Stimulated activated naive CD8-positive, alpha-beta T cell treated with anti-CD3 and anti-CD28 coated beads, Interleukin-15, amount 100 ng/mL, for 72 hours (primary cell): ENCODE measurements around the gene ALDH1A3.
A peak's percentile ranks its signal among the peaks of the same experiment; 100 is the strongest.

Experiments
- ATAC-seq: fragments of 150-1000 bp; cut with Tn5 transposase; 2 replicates; pipeline ENCODE4 v1.10.0; 2021; ENCODE audit warnings: mild to moderate bottlenecking, moderate library complexity
- DNase-seq, 2 donors: peaks; one replicate each; pipeline ENCODE4 v3.0.0; 2021 to 2022
- H3K27ac Mint-ChIP-seq, 2 donors: one replicate each; pipeline ENCODE4 v1.8.0; 2022; ENCODE audit warnings: mild to moderate bottlenecking in 2 of 2, mixed read lengths in 2 of 2, moderate library complexity in 2 of 2
- H3K27me3 Mint-ChIP-seq: one replicate; pipeline ENCODE4 v1.8.0; 2022; ENCODE audit warnings: mixed read lengths
- H3K4me1 Mint-ChIP-seq: one replicate; pipeline ENCODE4 v1.8.0; 2022; ENCODE audit warnings: mild to moderate bottlenecking, mixed read lengths
- H3K4me3 Mint-ChIP-seq, 2 donors: one replicate each; pipeline ENCODE4 v1.8.0; 2022; ENCODE audit warnings: mild to moderate bottlenecking in 2 of 2, mixed read lengths in 2 of 2, moderate library complexity in 1 of 2
- H3K9me3 Mint-ChIP-seq, 2 donors: one replicate each; pipeline ENCODE4 v1.8.0; 2022; ENCODE audit warnings: mixed read lengths in 2 of 2

The ALDH1A3 gene

DNA sequence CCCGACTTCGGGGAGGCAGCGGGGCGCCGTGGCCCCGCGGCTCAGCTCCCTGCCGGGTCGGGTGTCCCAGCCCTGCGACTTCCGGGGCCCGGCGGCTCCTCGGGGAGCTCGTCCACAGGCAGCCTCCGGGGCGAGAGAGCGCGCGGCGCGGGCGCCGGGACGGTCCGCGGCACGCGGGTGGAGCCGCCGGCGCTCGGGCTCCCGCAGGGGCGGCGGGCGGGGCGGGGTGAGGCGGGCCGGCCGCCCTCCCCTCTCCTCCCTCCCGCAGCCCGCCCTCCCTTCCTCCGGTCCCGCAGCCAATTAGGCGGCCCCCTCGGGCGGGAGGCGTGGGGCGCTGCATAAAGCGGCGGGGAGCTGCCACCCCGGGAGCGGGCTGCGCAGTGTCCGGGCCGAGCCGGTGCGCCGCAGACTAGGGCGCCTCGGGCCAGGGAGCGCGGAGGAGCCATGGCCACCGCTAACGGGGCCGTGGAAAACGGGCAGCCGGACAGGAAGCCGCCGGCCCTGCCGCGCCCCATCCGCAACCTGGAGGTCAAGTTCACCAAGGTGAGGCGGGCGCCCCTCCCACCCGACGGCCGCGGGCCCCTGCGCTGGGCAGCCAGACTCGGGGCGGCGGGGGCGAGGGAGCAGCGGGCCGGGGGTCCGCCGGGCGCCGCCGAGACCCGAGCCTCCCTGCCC, at the start of gene ALDH1A3:
Gene ALDH1A3, plus strand, starts transcription at position 368 of the 675 bp plus-strand sequence. Its CDS starts 77 bp downstream, at position 445.
- Mint-ChIP-seq H3K4me1 (peaks cover 8% of the 10 kb centered on the region), H3K9me3 (no peaks in the 10 kb centered on the region), H3K27me3 (peaks cover 84% of the 10 kb centered on the region), H3K27ac (no peak within 1 kb of the TSS), H3K4me3 (peak within 1 kb of the TSS; percentile 61 to 66)
- peak; percentile 20 to 23 for DNase-seq
- peak; percentile 62 for ATAC-seq

- Mint-ChIP-seq H3K27me3 (peaks cover 67% of the 10 kb centered on the region), H3K9me3 (no peaks in the 10 kb centered on the region), H3K4me1 (no peaks in the 10 kb centered on the region), H3K27ac (no peak overlapping the region), H3K4me3 (no peak overlapping the region)
- ATAC-seq: no peak
- DNase-seq: no peak
Observed at GRCh38 chr15:100831467-100831866, 48.2 kb upstream of the ALDH1A3 start.

DNA sequence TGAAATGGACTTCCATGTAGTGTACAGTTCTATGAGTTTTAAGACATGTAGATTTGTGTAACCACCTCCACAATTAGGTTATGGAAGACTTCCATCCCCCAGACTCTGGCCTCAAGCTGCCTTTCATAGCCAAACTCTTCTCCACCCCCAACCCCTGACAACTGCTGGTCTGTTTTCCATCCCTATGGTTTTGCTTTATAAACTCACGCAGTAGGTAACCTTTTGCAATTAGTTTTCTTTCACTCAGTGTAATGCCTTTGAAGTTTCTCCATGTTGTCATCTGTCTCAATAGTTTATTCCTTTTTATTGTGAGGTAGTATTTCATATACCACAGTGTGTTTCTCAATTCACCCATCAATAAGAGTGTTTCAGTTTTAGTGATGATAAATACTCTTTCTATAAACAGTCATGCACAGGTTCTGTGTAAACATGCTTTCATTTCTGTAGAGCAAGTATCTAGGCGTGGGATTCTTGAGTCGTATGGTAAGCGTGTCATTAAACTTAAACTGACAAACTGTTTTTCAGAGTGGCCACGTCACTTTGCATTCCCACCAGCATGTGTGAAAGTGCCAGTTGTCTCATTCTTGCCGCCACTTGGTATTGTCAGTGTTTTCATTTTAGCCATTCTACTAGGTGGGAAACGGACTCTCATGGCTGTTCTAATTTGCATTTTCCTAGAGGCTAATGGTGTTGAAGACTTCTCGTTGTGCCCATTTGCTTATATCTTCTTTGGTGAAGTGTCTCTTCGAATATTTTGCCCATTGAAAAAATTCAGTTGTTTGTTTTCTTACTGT, 47.3 kb upstream of the ALDH1A3 start:
- ATAC-seq: peak; percentile 52
- no peaks in the 10 kb centered on the region for H3K9me3 Mint-ChIP-seq

DNA sequence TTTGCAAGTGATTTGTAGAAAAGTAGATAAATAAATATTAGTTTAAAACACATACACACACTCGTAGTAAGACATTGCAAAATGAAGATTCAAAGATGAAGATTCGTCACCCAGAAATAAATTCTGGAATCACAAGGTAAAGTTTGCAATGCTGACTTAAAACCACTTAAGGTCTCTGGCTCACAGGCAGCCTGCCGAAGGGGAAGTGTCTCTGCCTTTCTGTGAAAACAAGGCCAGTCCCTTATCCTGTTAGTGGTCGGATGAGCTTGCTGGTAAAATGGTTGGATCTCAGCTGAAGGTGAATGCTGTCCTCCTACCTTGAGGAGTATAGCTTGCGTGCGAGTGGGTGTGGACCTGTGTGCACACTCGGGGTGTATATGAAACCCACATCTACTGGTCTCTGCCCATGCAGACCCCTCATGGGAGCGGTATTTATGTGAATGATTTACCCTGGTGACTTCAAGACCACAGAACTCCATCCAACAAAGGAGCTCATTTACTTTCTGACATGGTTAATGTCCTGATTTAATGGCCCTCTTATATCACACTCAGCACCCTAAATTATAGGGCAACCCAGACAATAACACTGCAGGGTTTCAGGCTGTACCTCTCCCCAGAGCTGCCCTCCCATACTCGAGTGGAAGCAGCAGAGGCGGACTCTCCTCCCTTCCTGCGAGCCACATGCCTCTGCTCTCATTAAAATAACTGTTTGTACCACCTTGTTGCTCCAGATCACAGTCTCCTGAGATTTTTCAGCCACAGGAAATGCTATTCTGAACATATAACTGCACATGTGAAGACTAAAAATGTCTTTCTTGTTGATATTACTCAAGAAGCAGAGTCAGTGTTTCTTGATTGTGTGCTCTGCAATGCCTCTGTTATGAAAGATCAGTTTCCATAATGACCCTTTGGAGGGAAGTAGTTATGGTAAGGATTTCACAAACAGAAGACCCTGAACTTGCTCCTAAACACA, 45.9 kb upstream of the ALDH1A3 start:
- Mint-ChIP-seq H3K4me3 (no peak overlapping the region), H3K9me3 (no peaks in the 10 kb centered on the region), H3K27me3 (peaks cover 54% of the 10 kb centered on the region), H3K27ac (no peak overlapping the region), H3K4me1 (no peaks in the 10 kb centered on the region)
- no peak for DNase-seq
- ATAC-seq: no peak

More for the DNA sequence above, 47.3 kb upstream of the ALDH1A3 start:
- H3K4me3 Mint-ChIP-seq: no peak overlapping the region
- H3K27me3 Mint-ChIP-seq: peaks cover 68% of the 10 kb centered on the region
- DNase-seq: no peak
- H3K4me1 Mint-ChIP-seq: no peaks in the 10 kb centered on the region
- no peak overlapping the region for H3K27ac Mint-ChIP-seq

GRCh38 chr15:100834731-100835130, 44.9 kb upstream of the ALDH1A3 start:
- Mint-ChIP-seq H3K9me3 (no peaks in the 10 kb centered on the region), H3K4me3 (no peak overlapping the region), H3K4me1 (no peaks in the 10 kb centered on the region), H3K27ac (no peak overlapping the region), H3K27me3 (peaks cover 53% of the 10 kb centered on the region)
- no peak for ATAC-seq
- DNase-seq: no peak

- DNase-seq: no peak
- ATAC-seq: no peak
- H3K27me3 Mint-ChIP-seq: peaks cover 46% of the 10 kb centered on the region
- H3K27ac Mint-ChIP-seq: no peak overlapping the region
- H3K4me3 Mint-ChIP-seq: no peak overlapping the region
- no peaks in the 10 kb centered on the region for H3K9me3 Mint-ChIP-seq
- no peaks in the 10 kb centered on the region for H3K4me1 Mint-ChIP-seq
Observed at GRCh38 chr15:100835636-100836035, 44.0 kb upstream of the ALDH1A3 start.

GRCh38 chr15:100836501-100836900, 43.1 kb upstream of the ALDH1A3 start:
- Mint-ChIP-seq H3K27me3 (peaks cover 38% of the 10 kb centered on the region), H3K4me1 (no peaks in the 10 kb centered on the region), H3K4me3 (no peak overlapping the region), H3K27ac (no peak overlapping the region), H3K9me3 (no peaks in the 10 kb centered on the region)
- ATAC-seq (no peak), DNase-seq (no peak)

- Mint-ChIP-seq H3K4me1 (no peaks in the 10 kb centered on the region), H3K27ac (no peak overlapping the region), H3K9me3 (no peaks in the 10 kb centered on the region), H3K4me3 (no peak overlapping the region), H3K27me3 (peaks cover 8% of the 10 kb centered on the region)
- ATAC-seq (no peak), DNase-seq (no peak)
Observed at GRCh38 chr15:100841426-100841825, 38.2 kb upstream of the ALDH1A3 start.

DNA sequence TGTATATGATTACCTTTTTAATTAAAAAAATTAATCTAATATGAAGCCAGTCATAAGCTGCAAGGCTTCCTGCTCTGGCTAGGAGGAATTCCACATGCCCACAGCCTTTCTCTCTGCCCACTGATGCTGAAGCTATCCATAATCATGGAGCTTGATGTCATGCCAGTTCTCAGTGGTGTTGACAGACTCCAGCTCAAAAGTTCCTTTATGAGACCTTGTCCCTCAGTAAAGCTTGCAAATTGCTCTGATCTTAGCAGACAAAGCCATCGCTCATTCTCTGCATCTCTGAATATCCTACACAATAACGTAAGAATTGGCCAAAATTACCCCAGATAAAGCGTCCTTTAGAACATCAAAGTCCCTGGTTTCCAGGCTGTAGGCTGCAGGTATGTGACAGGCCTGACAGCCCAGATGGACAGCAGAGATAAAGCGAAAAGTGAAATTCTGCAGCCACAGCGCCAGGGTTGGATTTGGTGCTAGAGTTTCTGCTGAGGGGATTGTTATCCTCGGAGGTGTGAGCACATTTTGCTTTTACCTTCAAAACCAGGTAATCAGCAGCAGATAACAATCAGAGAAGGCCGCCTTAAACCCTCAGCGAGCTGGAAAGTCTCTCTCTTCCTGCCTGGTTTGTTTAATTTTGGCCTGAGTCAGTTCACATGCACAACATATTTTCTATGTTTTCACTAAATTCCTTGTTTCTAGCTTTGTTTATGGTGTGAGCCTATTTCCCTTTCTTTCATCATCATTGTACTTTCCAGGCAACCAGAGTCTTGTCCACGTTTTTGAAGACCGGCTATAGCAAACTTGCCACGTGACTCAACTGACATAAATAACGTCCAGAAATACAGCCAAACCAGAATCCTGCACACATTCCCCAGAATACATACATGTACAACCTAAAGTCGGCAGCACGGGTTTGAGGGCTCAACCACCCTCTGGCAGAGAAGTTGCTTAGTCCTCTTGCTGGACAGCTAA, 36.6 kb upstream of the ALDH1A3 start:
- H3K27ac Mint-ChIP-seq: no peak overlapping the region
- H3K4me1 Mint-ChIP-seq: no peaks in the 10 kb centered on the region
- no peak for DNase-seq
- no peak for ATAC-seq
- H3K9me3 Mint-ChIP-seq: no peaks in the 10 kb centered on the region
- H3K4me3 Mint-ChIP-seq: no peak overlapping the region
- H3K27me3 Mint-ChIP-seq: peaks cover 12% of the 10 kb centered on the region

DNA sequence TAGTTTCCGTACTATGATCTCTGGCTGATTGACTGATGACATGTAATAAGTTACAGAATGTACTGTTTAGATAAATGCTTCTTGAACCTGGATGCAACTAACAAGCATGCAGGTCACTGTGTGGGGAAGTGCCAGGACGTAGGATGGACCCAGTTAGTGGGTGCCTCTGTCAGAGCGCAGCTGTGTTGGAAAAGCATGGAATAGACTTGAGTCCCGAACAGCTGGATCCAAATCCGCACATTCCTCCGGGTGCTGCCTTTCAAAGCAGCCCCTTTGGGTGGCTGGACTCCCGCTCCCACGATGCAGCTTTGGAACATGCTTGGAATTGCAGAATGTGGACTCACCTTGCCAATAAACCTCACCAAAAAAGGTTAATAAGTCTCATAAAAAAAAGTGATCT, 35.5 kb upstream of the ALDH1A3 start:
- ATAC-seq (no peak), DNase-seq (no peak)
- Mint-ChIP-seq H3K9me3 (no peaks in the 10 kb centered on the region), H3K27ac (no peak overlapping the region), H3K27me3 (peaks cover 23% of the 10 kb centered on the region), H3K4me3 (no peak overlapping the region), H3K4me1 (peaks cover 7% of the 10 kb centered on the region)

DNA sequence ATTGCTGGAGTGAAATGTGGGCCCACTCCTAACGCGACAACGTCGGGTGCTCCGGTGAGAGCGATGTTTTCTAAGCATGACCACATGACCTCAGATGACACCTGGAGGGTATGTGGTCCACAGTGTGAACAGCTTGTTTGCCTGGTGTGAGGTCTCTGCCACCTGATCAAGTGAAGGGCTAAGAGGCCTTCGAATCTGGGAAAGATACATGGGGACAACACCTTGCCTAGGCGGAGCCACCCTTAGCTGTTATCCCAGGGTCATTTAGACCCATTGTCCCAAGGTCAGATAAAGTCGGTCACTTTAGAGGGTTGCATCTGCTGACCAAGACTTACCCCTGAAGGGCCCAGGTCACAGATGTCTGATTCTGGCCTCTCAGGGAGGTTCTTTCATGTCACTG, 34.9 kb upstream of the ALDH1A3 start:
- no peaks in the 10 kb centered on the region for H3K9me3 Mint-ChIP-seq
- H3K4me1 Mint-ChIP-seq: peaks cover 12% of the 10 kb centered on the region
- no peak overlapping the region for H3K4me3 Mint-ChIP-seq
- no peak overlapping the region for H3K27ac Mint-ChIP-seq
- DNase-seq (no peak), ATAC-seq (no peak)
- H3K27me3 Mint-ChIP-seq: peaks cover 27% of the 10 kb centered on the region

DNA sequence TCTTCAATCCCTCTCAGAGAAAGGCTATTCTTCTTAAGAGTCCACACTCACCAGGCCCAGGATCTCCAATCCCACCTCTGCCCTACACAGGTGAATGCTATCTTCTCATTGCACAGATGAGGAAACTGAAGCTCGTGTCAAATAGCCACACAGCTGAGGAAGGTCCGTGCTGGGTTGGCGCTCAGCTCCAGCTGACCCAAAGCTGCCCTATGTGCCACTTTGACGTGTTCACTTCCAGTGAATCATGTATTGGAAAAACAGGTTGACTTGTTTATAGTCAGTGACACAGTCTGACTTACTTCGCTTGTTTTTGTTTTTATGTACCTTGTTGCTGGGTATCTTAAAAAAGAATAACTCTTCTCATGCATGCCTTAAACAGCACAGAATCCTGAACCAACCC, 32.4 kb upstream of the ALDH1A3 start:
- Mint-ChIP-seq H3K27me3 (peaks cover 35% of the 10 kb centered on the region), H3K4me1 (peaks cover 12% of the 10 kb centered on the region), H3K27ac (no peak overlapping the region), H3K9me3 (no peaks in the 10 kb centered on the region), H3K4me3 (no peak overlapping the region)
- no peak for DNase-seq
- no peak for ATAC-seq

DNA sequence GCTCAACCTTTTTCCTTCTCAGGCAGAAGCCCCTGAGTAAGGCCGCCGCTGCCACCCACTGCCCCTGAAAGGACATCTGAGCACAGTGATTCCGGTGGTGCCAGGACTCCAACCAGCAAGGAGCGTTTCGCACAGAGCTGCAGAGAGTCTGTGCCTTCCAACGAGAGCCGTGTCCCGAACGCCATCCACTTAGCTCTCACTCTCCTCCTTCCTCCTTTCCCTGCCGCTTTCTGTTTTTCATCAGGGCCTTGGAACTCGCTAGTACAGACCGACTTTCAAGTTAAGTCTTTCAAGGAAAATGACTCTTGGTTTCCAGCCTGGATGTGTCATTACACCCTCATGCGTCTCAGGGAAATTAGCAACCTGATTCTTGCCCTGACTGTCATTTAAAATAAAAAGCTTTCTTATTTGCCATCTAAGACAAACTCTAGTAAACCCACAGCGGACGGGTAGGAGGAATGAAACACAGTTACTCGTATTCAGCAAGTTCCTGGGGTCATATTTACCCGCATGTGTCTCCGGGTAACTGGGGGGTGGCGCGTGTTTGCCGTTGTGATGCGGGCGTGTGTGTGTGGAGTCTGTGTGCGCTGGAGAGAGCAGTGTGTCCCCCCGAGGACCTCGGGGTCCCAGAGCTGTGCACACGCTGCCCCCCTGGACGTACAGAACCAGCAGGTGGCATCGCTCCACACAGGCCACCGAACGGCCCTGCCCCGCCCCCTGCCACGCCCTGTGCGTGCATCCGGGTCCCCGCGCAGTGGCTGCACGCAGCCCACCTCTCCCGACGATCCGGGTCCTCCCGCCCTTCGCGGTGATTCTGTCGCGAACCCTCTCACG, 30.4 kb upstream of the ALDH1A3 start:
- Mint-ChIP-seq H3K4me1 (peaks cover 12% of the 10 kb centered on the region), H3K27ac (peak overlapping the region; percentile 74 to 80), H3K27me3 (peaks cover 35% of the 10 kb centered on the region), H3K9me3 (no peaks in the 10 kb centered on the region), H3K4me3 (peak overlapping the region; percentile 84 to 85)
- ATAC-seq (peak; percentile 95), DNase-seq (peak; percentile 68 to 70)

- DNase-seq (no peak), ATAC-seq (peak; percentile 27)
- H3K4me3 Mint-ChIP-seq: peak overlapping the region; percentile 84 to 85
- peaks cover 12% of the 10 kb centered on the region for H3K4me1 Mint-ChIP-seq
- H3K9me3 Mint-ChIP-seq: no peaks in the 10 kb centered on the region
- H3K27ac Mint-ChIP-seq: no peak overlapping the region
- H3K27me3 Mint-ChIP-seq: peaks cover 35% of the 10 kb centered on the region
Observed at GRCh38 chr15:100849855-100850218, 29.8 kb upstream of the ALDH1A3 start.
